ENCODE data around the gene CDKN2AIP. TPM values are rescaled to one million over a fixed set of nuclear protein-coding genes. Genes with fewer than 3 reads are reported as not detected.
"Not testable (repeated sequence)": the region's sequence is repeated elsewhere in the genome, so short reads cannot be mapped to it uniquely, and the experiment has no call there.

Gene CDKN2AIP
- total and polyA plus RNA-seq, 10 donors = 11.6 to 27.9 (median 17.8) TPM

DNA sequence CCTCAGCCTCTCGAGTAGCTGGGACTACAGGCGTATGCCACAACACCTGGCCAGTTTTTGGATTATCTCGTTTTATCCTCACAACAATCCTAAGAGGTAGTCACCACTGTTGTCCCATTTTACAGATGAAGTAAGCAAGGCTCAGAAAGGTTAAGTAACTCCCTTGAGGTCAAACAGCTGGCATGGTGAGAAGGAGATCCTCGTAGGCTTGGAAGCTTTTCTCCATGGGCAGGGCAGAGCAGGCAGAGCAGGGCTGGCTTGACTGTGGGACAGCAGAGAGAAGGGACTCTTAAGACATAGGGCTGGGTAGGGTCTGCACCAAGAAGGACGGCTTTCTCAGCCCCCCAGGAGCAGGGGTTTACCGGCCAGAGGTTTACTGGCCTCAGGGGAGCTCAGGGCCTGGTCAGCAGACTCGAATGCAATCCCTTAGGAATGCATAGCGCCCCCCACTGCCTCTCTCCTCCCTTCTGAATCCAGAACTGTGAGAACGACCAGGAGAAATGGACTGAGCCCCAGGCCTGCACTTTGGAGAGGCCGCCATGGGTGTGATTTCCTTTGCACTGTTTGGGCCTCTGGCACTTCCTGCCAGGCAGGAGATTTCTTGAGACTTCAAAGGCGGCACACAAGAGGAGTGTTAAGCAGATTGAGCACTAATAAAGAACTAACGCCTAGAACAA lies 14.0 kb upstream of the CDKN2AIP start:
- H3K27ac ChIP-seq = peak overlapping the region in 5 of 8 donors; percentile 6 to 46 (median 23)
- H3K27me3 ChIP-seq (replicated peaks in 1 of 7) = no peaks in the 10 kb centered on the region
- 49 to 58% (median 51%) methylated on average over 12 of the region's 12 CpGs for WGBS, 5 donors
- H3K9me3 ChIP-seq = no peaks in the 10 kb centered on the region
- intact Hi-C loops (cut with DNase I; ENCODE audit: low total_unique reads) = no loop called here
- peaks cover 0 to 14% (median 9%) of the 10 kb centered on the region in 6 donors for H3K4me1 ChIP-seq
- TF ChIP-seq POLR2AphosphoS5 (IDR thresholded peaks at IDR 0.05) = no peak
- TF ChIP-seq, protein P1, sequence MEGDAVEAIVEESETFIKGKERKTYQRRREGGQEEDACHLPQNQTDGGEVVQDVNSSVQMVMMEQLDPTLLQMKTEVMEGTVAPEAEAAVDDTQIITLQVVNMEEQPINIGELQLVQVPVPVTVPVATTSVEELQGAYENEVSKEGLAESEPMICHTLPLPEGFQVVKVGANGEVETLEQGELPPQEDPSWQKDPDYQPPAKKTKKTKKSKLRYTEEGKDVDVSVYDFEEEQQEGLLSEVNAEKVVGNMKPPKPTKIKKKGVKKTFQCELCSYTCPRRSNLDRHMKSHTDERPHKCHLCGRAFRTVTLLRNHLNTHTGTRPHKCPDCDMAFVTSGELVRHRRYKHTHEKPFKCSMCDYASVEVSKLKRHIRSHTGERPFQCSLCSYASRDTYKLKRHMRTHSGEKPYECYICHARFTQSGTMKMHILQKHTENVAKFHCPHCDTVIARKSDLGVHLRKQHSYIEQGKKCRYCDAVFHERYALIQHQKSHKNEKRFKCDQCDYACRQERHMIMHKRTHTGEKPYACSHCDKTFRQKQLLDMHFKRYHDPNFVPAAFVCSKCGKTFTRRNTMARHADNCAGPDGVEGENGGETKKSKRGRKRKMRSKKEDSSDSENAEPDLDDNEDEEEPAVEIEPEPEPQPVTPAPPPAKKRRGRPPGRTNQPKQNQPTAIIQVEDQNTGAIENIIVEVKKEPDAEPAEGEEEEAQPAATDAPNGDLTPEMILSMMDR (IDR thresholded peaks at IDR 0.05 in 8 of 11, conservative IDR thresholded peaks at IDR 0.05 in 3 of 11) = no peak
- no peak for TF ChIP-seq POLR2A (IDR thresholded peaks at IDR 0.05)
- DNase-seq = peak; percentile 58
- H3K36me3 ChIP-seq = no peaks in the 10 kb centered on the region
- no peak overlapping the region for H3K4me3 ChIP-seq

DNA sequence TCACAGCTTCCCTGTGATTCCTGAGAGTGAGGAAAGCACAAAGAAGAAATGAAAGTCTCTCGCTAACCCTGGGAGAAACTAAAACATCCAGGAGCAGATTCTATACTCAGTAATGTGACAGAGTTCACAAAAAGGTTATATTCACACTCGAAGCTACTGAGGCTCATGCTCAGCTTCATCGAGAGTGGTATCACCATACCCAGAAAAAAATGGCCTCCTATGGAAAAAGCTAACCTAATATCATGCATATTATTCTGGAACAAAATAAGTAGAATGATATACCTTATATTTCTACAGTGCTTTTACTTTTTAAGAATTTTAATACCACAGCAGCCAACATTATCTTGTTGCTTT lies 13.5 kb upstream of the CDKN2AIP start:
- H3K4me1 ChIP-seq = peaks cover 0 to 14% (median 9%) of the 10 kb centered on the region in 6 donors
- H3K36me3 ChIP-seq = no peaks in the 10 kb centered on the region
- no peak for DNase-seq
- no peak overlapping the region for H3K4me3 ChIP-seq
- intact Hi-C loops (cut with DNase I; ENCODE audit: low total_unique reads) = no loop called here
- peak overlapping the region in 5 of 8 donors; percentile 6 to 46 (median 23) for H3K27ac ChIP-seq
- no peak for TF ChIP-seq POLR2AphosphoS5 (IDR thresholded peaks at IDR 0.05)
- TF ChIP-seq, protein P1 (IDR thresholded peaks at IDR 0.05 in 8 of 11, conservative IDR thresholded peaks at IDR 0.05 in 3 of 11) = no peak
- H3K9me3 ChIP-seq = no peaks in the 10 kb centered on the region
- WGBS, 5 donors = 14 to 33% (median 26%) methylated on average over 3 of the region's 3 CpGs
- no peaks in the 10 kb centered on the region for H3K27me3 ChIP-seq (replicated peaks in 1 of 7)

DNA sequence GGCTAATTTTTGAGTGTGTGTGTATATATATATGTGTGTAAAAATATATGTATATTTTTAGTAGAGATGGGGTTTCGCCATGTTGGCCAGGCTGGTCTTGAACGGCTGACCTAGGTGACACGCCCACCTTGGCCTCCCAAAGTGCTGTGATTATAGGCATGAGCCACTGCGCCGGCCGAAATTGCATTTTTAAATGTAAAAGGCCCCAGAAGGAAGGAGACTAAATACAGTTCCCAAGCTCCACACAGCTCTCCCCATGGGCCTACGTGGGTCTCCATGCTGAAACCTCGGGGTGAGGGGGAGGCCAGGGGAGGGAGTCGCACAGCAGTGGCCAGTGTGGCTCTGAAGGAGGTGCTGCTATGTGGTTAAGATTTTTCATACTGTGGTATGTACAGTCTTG lies 12.8 kb upstream of the CDKN2AIP start:
- 82 to 97% (median 93%) methylated on average over 9 of the region's 9 CpGs for WGBS, 5 donors
- intact Hi-C loops (cut with DNase I; ENCODE audit: low total_unique reads) = no loop called here
- no peaks in the 10 kb centered on the region for H3K9me3 ChIP-seq
- no peak overlapping the region for H3K4me3 ChIP-seq
- TF ChIP-seq POLR2AphosphoS5 (IDR thresholded peaks at IDR 0.05) (no peak), POLR2A (IDR thresholded peaks at IDR 0.05) (no peak)
- TF ChIP-seq, protein P1 (IDR thresholded peaks at IDR 0.05 in 8 of 11, conservative IDR thresholded peaks at IDR 0.05 in 3 of 11) = no peak
- DNase-seq = peak; percentile 51
- H3K36me3 ChIP-seq = no peaks in the 10 kb centered on the region
- H3K4me1 ChIP-seq = peaks cover 0 to 14% (median 9%) of the 10 kb centered on the region in 6 donors
- no peak overlapping the region for H3K27ac ChIP-seq
- no peaks in the 10 kb centered on the region for H3K27me3 ChIP-seq (replicated peaks in 1 of 7)

- H3K9me3 ChIP-seq; H3K4me3 ChIP-seq; intact Hi-C loops (cut with DNase I; ENCODE audit: low total_unique reads); H3K27me3 ChIP-seq (replicated peaks in 1 of 7); H3K27ac ChIP-seq; H3K36me3 ChIP-seq: not testable (repeated sequence)
- 92 to 96% (median 92%) methylated on average over 9 to 27 of the region's 27 CpGs for WGBS, 5 donors
- DNase-seq = peak; percentile 44
- peaks cover 0 to 14% (median 9%) of the 10 kb centered on the region in 6 donors for H3K4me1 ChIP-seq
Measured at GRCh38 chr4:183433183-183433582, 11.3 kb upstream of the CDKN2AIP start.

Measured in spleen (tissue), 11 donors.